PC-3 (cell line): Measurements from ENCODE around the gene ACOT8. TPM values are rescaled to one million over a fixed set of nuclear protein-coding genes. Genes with fewer than 3 reads are reported as not detected.

Experiments used
- ATAC-seq: fragments of 200-7000 bp; cut with Tn5 transposase; 2 replicates; pipeline ENCODE4 v1.9.1; 2020; ENCODE audit warnings: mild to moderate bottlenecking, moderate library complexity
- BruUV-seq: library from RNA; stranded (reverse); fragments of 400-500 nt; replicated peaks from 2 replicates; lab custom pipeline; 2021; lab: Mats Ljungman, UMichigan
- CTCF ChIA-PET: fragments of 300-600 bp; sonication (Branson Sonifier 250); formaldehyde crosslinking; loops from one replicate; lab custom pipeline; 2022; ENCODE audit warnings: antibody characterized with exemption; lab: Charles Lee
- POLR2A ChIA-PET: fragments of 300-600 bp; sonication (Branson Sonifier 250); formaldehyde crosslinking; loops from one replicate; lab custom pipeline; 2022; ENCODE audit warnings: antibody characterized with exemption; ENCODE audit not compliant: unreplicated experiment; lab: Charles Lee
- DNase-seq: peaks from one replicate; pipeline ENCODE4 v3.0.0-alpha.2; 2015
- H2AFZ ChIP-seq: fragments of 300-600 bp; sonication (generic); 2 replicates; pipeline ENCODE4 v1.6.0; 2016; ENCODE audit warnings: antibody characterized with exemption, low read length
- H3F3A ChIP-seq: fragments of 300-600 bp; sonication (generic); one replicate; pipeline ENCODE4 v1.6.0; 2017; ENCODE audit warnings: antibody characterized with exemption, low read length, control low read depth, mild to moderate bottlenecking; ENCODE audit not compliant: unreplicated experiment
- H3K27ac ChIP-seq: fragments of 300-600 bp; sonication (generic); 2 replicates; pipeline ENCODE4 v1.5.1; 2016; ENCODE audit warnings: mild to moderate bottlenecking, low read length
- H3K27me3 ChIP-seq: fragments of 300-600 bp; sonication (generic); 2 replicates; pipeline ENCODE4 v1.6.1; 2016; ENCODE audit warnings: low read length, mixed read lengths
- H3K36me3 ChIP-seq: fragments of 300-600 bp; sonication (generic); 2 replicates; pipeline ENCODE4 v1.6.1; 2016; ENCODE audit warnings: low read depth, mixed run types, low read length, mixed read lengths
- H3K4me1 ChIP-seq: fragments of 300-600 bp; sonication (generic); 2 replicates; pipeline ENCODE4 v1.5.1; 2016; ENCODE audit warnings: low read length; ENCODE audit not compliant: insufficient read depth
- H3K4me2 ChIP-seq: fragments of 300-600 bp; sonication (generic); 2 replicates; pipeline ENCODE4 v1.6.0; 2016; ENCODE audit warnings: low read length
- H3K4me3 ChIP-seq: fragments of 300-600 bp; sonication (generic); 2 replicates; pipeline ENCODE4 v1.5.1; 2016; ENCODE audit warnings: mild to moderate bottlenecking, low read length, mixed read lengths
- H3K79me2 ChIP-seq: fragments of 300-600 bp; sonication (generic); 2 replicates; pipeline ENCODE4 v1.6.1; 2017; ENCODE audit warnings: low read length, mixed read lengths
- H3K9ac ChIP-seq: fragments of 300-600 bp; sonication (generic); 2 replicates; pipeline ENCODE4 v1.6.0; 2016; ENCODE audit warnings: mild to moderate bottlenecking, low read length
- H3K9me2 ChIP-seq: fragments of 300-600 bp; sonication (generic); replicated peaks from 2 replicates; pipeline ENCODE4 v1.6.1; 2016; ENCODE audit warnings: mixed run types, low read length, mixed read lengths
- H3K9me3 ChIP-seq: fragments of 300-600 bp; sonication (generic); 2 replicates; pipeline ENCODE4 v1.6.1; 2016; ENCODE audit warnings: low read length, mixed read lengths
- H4K20me1 ChIP-seq: fragments of 300-600 bp; sonication (generic); 2 replicates; pipeline ENCODE4 v1.6.1; 2016; ENCODE audit warnings: low read length, mixed read lengths
- CTCF ChIP-seq: fragments of 300-600 bp; sonication (generic); conservative IDR thresholded peaks from 2 replicates; pipeline ENCODE4 v1.5.1; 2017; ENCODE audit warnings: antibody characterized with exemption, low read depth, mild to moderate bottlenecking, low read length
- EZH2 ChIP-seq: fragments of 300-600 bp; sonication (generic); IDR thresholded peaks from one replicate; pipeline ENCODE4 v1.6.1; 2017; ENCODE audit warnings: antibody characterized with exemption, mild to moderate bottlenecking, low read length; ENCODE audit not compliant: unreplicated experiment
- EZH2phosphoT487 ChIP-seq: fragments of 300-600 bp; sonication (generic); IDR thresholded peaks from 2 replicates; pipeline ENCODE4 v1.6.1; 2018; ENCODE audit warnings: mild to moderate bottlenecking, antibody characterized with exemption, low read length, borderline replicate concordance
- intact Hi-C: fragments of 100-400 bp; cut with micrococcal nuclease; formaldehyde crosslinking; loops from 2 replicates; pipeline ENCODE4 v1.9.0; 2023
- total RNA-seq: library from RNA; depleted of rRNA; stranded (reverse); fragments of >200 nt; gene quantifications from 2 replicates; pipeline ENCODE4 v1.2.3, GENCODE V29; 2014

Gene ACOT8
- total RNA-seq, 1 experiment from 2014 or later: 58.8 TPM

GRCh38 chr20:45853484-45853883 is 3.7 kb downstream of the ACOT8 start:
- H3F3A ChIP-seq: no peaks in the 10 kb centered on the region
- H4K20me1 ChIP-seq: no peaks in the 10 kb centered on the region
- H3K9me3 ChIP-seq: no peaks in the 10 kb centered on the region
- H3K79me2 ChIP-seq: peaks cover 20% of the 10 kb centered on the region
- DNase-seq (no peak), ATAC-seq (no peak)
- H3K27ac ChIP-seq: no peak overlapping the region
- 0 out of 2 replicates have a peak, but pooled peaks cover 8% of the 10 kb centered on the region for H3K36me3 ChIP-seq
- H3K9ac ChIP-seq: no peak overlapping the region
- H3K27me3 ChIP-seq: no peaks in the 10 kb centered on the region
- no peaks in the 10 kb centered on the region for H3K9me2 ChIP-seq
- H2AFZ ChIP-seq: no peak overlapping the region
- BruUV-seq: no TSS peak
- POLR2A ChIA-PET: no interaction called here
- H3K4me1 ChIP-seq: peaks cover 17% of the 10 kb centered on the region
- TF ChIP-seq CTCF (no peak), EZH2phosphoT487 (no peak), EZH2 (no peak)
- intact Hi-C loops: no loop called here
- H3K4me2 ChIP-seq: no peak overlapping the region
- no peak overlapping the region for H3K4me3 ChIP-seq
- CTCF ChIA-PET: no interaction called here

DNA sequence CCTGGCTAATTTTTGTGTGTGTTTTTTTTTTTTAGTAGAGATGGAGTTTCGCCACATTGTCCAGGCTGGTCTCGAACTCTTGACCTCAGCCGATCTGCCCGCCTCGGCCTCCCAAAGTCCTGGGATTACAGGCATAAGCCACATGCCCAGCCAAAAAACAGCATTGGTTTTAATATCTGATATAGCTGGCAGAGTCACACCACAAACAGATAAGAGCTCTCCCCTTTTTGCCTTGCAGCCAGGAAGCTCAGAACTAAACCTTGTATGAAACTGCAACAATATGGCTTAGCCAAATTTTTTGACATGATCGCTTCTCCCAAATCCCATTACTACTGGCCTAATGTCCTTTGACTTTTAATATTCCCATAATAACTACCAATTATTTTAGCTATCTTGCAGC is 4.9 kb downstream of the ACOT8 start:
- Histone ChIP-seq H3K9ac (no peak overlapping the region), H2AFZ (no peak overlapping the region), H3K4me2 (no peak overlapping the region), H3K27me3 (no peaks in the 10 kb centered on the region), H3K36me3 (0 out of 2 replicates have a peak, but pooled peaks cover 8% of the 10 kb centered on the region), H3K9me2 (no peaks in the 10 kb centered on the region), H3K27ac (no peak overlapping the region), H3K4me3 (no peak overlapping the region), H3K79me2 (peaks cover 20% of the 10 kb centered on the region), H3K4me1 (peaks cover 9% of the 10 kb centered on the region), H3K9me3 (no peaks in the 10 kb centered on the region), H3F3A (no peaks in the 10 kb centered on the region), H4K20me1 (no peaks in the 10 kb centered on the region)
- POLR2A ChIA-PET: no interaction called here
- DNase-seq: no peak
- ATAC-seq: no peak
- intact Hi-C loops: no loop called here
- no TSS peak for BruUV-seq
- CTCF ChIA-PET: no interaction called here
- TF ChIP-seq EZH2phosphoT487: no peak
- no peak for TF ChIP-seq EZH2
- no peak for TF ChIP-seq CTCF

DNA sequence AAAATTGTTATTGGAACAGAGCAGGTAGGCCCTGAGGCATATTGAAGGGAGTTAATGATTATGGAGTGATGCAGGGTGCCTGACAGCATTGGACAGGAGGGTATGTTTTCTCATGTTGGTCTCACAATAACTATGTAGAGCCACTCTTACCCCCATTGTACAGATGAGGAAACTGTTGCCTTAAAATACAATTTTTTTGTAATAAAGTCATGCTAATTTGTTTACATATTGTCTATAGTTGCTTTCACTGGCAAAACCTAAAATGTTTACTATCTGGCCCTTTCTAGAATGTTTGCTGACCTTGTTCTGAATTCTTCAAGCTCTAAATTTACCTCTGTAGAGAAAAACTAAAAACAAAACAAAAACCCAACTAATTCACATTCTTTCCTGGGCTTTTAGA is 5.7 kb downstream of the ACOT8 start:
- POLR2A ChIA-PET: interaction anchor here (0.6 to 0.7 kb wide), 2 partner anchors 55 to 82 kb away, joined by 6 to 13 read pairs; no protein-coding TSS in a partner anchor

More for the DNA sequence above, 5.7 kb downstream of the ACOT8 start:
- H3K79me2 ChIP-seq: peaks cover 15% of the 10 kb centered on the region
- H3K4me3 ChIP-seq: no peak overlapping the region
- TF ChIP-seq EZH2phosphoT487 (no peak), CTCF (no peak), EZH2 (no peak)
- no peak overlapping the region for H3K4me2 ChIP-seq
- H3K9me3 ChIP-seq: no peaks in the 10 kb centered on the region
- 0 out of 2 replicates have a peak, but pooled peaks cover 8% of the 10 kb centered on the region for H3K36me3 ChIP-seq
- no peak for DNase-seq
- no peak overlapping the region for H2AFZ ChIP-seq
- ATAC-seq: no peak
- H3K27me3 ChIP-seq: no peaks in the 10 kb centered on the region
- H3K27ac ChIP-seq: no peak overlapping the region
- no peak overlapping the region for H3K9ac ChIP-seq
- H3F3A ChIP-seq: no peaks in the 10 kb centered on the region
- CTCF ChIA-PET: interaction anchor here (0.7 kb wide), 1 partner anchor 52 kb away, joined by 7 read pairs; no protein-coding TSS in a partner anchor
- no peaks in the 10 kb centered on the region for H3K9me2 ChIP-seq
- peaks cover 8% of the 10 kb centered on the region for H3K4me1 ChIP-seq
- intact Hi-C loops: no loop called here
- H4K20me1 ChIP-seq: no peaks in the 10 kb centered on the region
- BruUV-seq: no TSS peak
